MM.1S (cell line): Measurements from ENCODE around the gene UNC5CL.

Experiments
- EZH2phosphoT487 ChIP-seq: fragments of 300-600 bp; sonication (generic); IDR thresholded peaks from 2 replicates; pipeline ENCODE4 v1.6.1; 2018; ENCODE audit warnings: antibody characterized with exemption, low read length
- TF ChIP-seq, protein P1 (sequence below): fragments of 300-600 bp; sonication (generic); IDR thresholded peaks from 2 replicates; pipeline ENCODE4 v1.5.1; 2016; ENCODE audit warnings: antibody characterized with exemption, low read length, mixed read lengths

DNA sequence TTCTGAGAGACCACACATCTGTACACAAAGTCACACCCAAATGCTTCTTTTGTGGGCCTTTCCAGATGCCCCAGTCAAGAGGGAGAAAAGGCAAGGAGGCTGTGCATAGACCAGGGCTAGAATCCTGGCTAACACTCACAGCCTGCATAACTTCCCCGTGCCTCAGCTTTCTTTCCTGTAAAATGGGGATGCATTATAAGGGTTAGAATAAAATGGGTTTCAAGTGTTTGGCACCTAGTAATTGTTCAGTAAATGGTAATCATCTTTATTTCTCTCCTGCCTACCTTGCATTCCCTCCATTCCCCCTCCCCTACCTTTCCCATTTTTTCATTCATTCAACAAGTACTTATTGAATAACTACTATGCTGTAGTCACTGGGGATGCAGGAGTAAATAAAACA is 29.4 kb downstream of the UNC5CL start:
- TF ChIP-seq, protein P1, sequence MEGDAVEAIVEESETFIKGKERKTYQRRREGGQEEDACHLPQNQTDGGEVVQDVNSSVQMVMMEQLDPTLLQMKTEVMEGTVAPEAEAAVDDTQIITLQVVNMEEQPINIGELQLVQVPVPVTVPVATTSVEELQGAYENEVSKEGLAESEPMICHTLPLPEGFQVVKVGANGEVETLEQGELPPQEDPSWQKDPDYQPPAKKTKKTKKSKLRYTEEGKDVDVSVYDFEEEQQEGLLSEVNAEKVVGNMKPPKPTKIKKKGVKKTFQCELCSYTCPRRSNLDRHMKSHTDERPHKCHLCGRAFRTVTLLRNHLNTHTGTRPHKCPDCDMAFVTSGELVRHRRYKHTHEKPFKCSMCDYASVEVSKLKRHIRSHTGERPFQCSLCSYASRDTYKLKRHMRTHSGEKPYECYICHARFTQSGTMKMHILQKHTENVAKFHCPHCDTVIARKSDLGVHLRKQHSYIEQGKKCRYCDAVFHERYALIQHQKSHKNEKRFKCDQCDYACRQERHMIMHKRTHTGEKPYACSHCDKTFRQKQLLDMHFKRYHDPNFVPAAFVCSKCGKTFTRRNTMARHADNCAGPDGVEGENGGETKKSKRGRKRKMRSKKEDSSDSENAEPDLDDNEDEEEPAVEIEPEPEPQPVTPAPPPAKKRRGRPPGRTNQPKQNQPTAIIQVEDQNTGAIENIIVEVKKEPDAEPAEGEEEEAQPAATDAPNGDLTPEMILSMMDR: no peak
- no peak for TF ChIP-seq EZH2phosphoT487
